GM19395 (cell line): ENCODE data around the gene THAP4.
"Not testable (repeated sequence)": the region's sequence is repeated elsewhere in the genome, so short reads cannot be mapped to it uniquely, and the experiment has no call there.

Experiments used
- ATAC-seq: cut with Tn5 transposase; IDR thresholded peaks from one replicate; pipeline ENCODE4 v1.9.1; 2021; ENCODE audit warnings: mild to moderate bottlenecking, moderate library complexity; ENCODE audit not compliant: unreplicated experiment

THAP4 gene

GRCh38 chr2:241567266-241567665 is 69.7 kb downstream of the THAP4 start:
- not testable (repeated sequence) for ATAC-seq

DNA sequence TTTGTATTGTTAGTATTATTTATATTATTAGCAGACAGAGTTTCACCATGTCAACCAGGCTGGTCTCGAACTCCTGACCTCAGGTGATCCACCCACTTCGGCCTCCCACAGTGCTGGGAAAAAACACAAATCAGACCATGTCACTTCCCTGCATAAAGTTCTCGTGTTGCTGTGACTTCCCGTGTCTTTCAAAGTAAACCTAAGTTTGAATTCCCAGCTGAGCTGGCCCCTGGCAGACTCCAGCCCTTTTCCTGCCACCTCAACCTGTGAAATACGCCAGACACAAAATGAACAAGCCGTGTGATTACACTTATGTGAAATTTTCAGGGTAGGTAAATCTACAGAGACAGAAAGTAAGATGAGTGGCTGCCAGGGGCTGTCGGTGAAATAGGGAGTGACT is 70.5 kb downstream of the THAP4 start:
- ATAC-seq: no peak

GRCh38 chr2:241566021-241566420 is 70.9 kb downstream of the THAP4 start:
- not testable (repeated sequence) for ATAC-seq

GRCh38 chr2:241565411-241565810 is 71.5 kb downstream of the THAP4 start:
- ATAC-seq: no peak

GRCh38 chr2:241564596-241565410 is 72.2 kb downstream of the THAP4 start:
- no peak for ATAC-seq

GRCh38 chr2:241563981-241564595 is 72.9 kb downstream of the THAP4 start:
- ATAC-seq: no peak

DNA sequence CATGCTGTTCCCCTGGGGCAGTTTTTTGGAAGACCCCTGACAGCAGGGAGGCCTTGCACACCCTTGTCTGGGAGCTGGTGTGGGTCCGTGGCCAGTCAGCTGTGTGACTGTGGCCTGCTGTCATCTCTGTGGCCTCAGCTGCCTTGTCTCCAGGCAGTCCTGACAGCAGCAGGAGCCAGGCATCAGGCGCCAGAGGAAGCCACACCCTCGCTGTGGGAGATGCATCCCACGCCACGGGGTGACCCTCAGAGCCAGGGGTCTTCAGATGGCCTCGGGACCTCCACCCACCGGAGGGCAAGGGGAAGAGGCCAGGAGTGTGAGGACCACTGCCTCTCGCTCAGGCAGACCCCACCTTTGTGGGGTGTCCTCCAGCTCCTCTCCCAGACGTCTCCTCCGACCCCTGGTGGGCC is 73.4 kb downstream of the THAP4 start:
- no peak for ATAC-seq

DNA sequence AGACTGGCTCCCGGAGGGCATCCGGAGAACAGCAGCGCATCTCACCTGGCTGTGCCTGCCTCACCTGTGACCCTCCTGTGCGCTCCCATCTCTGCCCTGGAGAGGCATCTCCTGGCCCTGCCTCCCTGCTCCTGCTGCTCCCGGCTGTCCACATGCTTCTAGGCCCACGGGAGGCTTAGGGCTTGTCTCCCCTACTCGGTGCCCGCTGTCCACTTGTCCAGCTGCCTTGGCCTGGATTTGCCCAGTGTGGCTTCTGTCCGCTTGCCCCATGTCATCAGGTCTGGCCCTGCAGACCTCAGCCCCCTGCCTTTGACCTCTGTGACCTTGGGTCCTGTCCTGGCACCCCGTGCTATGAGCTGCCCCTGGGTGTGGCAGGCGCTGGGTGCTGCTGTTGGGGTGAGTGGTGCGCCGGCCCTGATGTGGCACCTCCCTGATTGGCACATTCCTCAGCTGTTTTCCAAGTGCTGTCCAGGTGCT is 73.9 kb downstream of the THAP4 start:
- ATAC-seq: no peak

GRCh38 chr2:241562269-241562891 is 74.6 kb downstream of the THAP4 start:
- ATAC-seq: no peak

DNA sequence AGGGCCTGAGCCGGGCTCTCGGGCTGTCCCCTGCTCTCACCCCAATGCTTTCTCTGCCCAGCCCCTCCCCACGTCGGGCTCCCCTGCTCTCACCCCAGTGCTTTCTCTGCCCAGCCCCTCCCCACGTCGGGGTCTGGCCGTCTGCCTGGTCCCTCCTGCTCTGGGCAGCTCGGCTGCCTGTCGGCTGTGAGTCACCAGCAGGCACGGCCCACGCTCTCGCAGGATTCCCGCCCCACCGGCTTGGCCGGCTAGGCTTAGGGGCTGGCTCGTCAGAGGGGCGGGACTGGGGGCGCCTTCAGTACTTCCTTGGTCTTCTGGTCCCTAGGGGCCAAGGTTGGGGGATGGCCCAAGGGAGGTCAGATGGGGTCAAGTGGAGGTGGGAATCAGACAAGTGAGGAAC is 75.1 kb downstream of the THAP4 start:
- no peak for ATAC-seq

- ATAC-seq: no peak
Measured at GRCh38 chr2:241560883-241561474, 76.0 kb downstream of the THAP4 start.

- no peak for ATAC-seq
Measured at GRCh38 chr2:241560162-241560882, 76.6 kb downstream of the THAP4 start.

- ATAC-seq: no peak
Measured at GRCh38 chr2:241559323-241560161, 77.4 kb downstream of the THAP4 start.

- no peak for ATAC-seq
Measured at GRCh38 chr2:241558532-241559322, 78.2 kb downstream of the THAP4 start, which contains the start of gene BOK. BOK (plus strand) TSS chr2:241558745; CDS start chr2:241559484, 739 bp downstream.

DNA sequence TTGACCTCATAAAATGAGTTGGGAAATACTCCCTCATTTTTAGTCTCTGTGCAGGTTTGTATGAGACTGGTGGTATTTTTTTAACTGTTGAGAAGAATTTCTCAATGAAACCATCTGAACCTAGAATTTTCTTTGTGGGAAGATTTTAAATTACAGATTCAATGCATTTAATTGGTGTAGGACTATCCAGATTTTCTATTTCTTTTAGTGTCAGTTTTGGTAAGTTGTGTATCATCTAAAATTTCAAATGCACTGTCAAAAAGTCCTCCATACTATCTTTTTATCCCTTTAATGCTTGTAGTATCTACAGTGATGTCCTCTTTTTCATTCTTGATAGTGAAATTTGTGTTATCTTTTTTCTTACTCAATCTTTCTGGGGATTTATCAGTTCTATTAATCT is 80.2 kb downstream of the THAP4 start:
- no peak for ATAC-seq

- ATAC-seq: no peak
Measured at GRCh38 chr2:241555711-241556110, 81.2 kb downstream of the THAP4 start.

DNA sequence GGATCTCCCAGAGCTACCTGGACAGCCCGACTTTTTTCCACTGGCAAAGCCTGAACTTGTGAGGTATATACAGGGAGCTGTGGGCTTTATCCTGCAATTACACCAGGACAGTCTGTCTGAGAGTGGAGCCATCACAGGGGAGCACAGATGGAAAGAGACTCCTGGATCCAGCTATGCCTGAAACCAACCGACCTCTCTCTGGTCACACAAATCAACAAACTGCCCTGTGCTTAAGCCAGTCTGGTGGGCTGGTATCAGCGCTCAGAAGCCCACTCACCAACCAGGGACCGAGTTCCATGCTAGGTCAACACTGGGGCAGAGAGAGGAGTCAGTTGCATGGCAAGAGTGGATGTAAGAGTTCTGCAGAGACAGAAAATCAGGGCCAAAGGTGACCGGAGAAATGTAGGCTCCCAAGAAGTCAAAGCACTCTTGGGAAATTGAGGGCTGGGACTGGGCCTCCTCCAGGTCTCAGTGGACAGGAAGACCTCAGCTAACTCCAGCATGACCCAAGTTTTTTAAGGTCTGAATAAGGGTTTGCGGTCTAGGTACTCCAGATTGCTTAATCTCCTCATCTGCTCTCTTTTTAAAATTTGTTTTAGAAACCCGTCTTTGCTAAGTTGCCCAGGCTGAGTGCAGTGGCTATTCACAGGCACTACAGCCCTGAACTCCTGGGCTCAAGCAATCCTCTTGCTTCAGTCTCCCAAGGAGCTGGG is 82.2 kb downstream of the THAP4 start:
- ATAC-seq: no peak

GRCh38 chr2:241553981-241554380 is 83.0 kb downstream of the THAP4 start:
- no peak for ATAC-seq

- no peak for ATAC-seq
Measured at GRCh38 chr2:241553512-241553830, 83.5 kb downstream of the THAP4 start.
